ENCODE results near the gene MAP3K21. TPM values are rescaled to one million over a fixed set of nuclear protein-coding genes. Genes with fewer than 3 reads are reported as not detected.

MAP3K21 gene
- total and polyA plus RNA-seq, 2 of the 8 experiments (the other 6 are each of a cell fraction or from before 2014, with no cell fraction given), result 21.2 to 21.8 TPM

GRCh38 chr1:233394860-233395717 is 67.6 kb downstream of the MAP3K21 start (continued):
- TF ChIP-seq YY1 (IDR thresholded peaks at IDR 0.05; ENCODE audit: low read depth, low read length) (0 out of 2 replicates have a peak, but pooled peaks have one; percentile 9), SAP30 (IDR thresholded peaks at IDR 0.05; ENCODE audit: insufficient read depth, insufficient replicate concordance, low read length) (no peak), TCF12 (IDR thresholded peaks at IDR 0.05; ENCODE audit: low read depth, low read length) (no peak), PHF8 (conservative IDR thresholded peaks at IDR 0.05; ENCODE audit: low read depth, low read length) (no peak), ATF3 (IDR thresholded peaks at IDR 0.05; ENCODE audit: insufficient read depth, low read depth, low read length) (no peak), NRF1 (IDR thresholded peaks at IDR 0.05; ENCODE audit: low read depth, low read length) (no peak), HDAC2 (IDR thresholded peaks at IDR 0.05; ENCODE audit: borderline replicate concordance in 1 of 2, low read depth in 2 of 2, low read length in 2 of 2) (no peak), MAX (IDR thresholded peaks at IDR 0.05) (no peak), ASH2L (IDR thresholded peaks at IDR 0.05; ENCODE audit: low read length) (no peak)

All from H1 (cell line).